Dedifferentiated amniotic fluid mesenchymal stem cell (primary cell): ENCODE data around the gene ZMIZ1.

Experiments used
- DNase-seq: peaks from one replicate; pipeline ENCODE4 v3.0.0-alpha.2; 2016; ENCODE audit errors: extremely low spot score

The ZMIZ1 gene

DNA sequence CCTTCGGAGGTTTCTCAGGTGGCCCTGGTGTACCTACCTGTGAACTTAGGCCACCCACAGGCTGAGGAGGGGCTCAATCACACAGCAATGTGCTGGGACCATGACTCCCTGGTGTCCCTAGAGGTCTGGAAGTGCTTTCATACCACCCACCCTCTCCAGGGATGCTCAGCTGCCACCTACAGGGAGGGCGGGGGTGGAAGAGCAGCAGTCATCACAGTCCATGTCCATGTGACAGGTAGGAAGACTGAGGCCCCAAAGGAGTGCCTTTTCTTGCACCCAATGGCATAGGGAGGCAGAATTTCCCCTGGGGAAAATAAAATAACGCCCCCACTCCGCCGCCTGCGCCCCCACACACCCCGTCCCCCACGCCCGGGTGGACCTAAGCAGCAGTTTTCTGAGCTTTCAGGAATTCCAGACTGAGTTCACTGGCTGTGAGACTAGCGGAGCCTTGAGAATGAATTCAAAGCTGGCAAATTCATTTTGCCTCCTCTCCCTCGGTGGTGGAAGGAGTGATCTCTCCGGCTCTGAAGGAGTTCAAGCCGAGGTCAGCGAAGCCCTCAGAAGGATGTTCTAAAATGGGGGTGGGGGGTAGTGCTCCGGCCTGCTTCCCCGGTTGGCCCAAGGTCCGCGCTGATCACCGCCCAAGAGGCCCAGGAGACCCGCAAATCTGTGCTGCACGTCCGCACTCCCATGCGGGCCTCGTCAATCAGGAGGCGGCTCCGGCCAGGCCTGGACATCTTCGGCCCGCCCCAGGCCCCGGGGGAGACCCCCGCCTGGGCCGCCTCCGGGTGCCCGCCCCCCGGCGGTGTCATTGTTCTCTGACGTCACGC is 2.1 kb upstream of the ZMIZ1 start:
- DNase-seq: no peak

DNA sequence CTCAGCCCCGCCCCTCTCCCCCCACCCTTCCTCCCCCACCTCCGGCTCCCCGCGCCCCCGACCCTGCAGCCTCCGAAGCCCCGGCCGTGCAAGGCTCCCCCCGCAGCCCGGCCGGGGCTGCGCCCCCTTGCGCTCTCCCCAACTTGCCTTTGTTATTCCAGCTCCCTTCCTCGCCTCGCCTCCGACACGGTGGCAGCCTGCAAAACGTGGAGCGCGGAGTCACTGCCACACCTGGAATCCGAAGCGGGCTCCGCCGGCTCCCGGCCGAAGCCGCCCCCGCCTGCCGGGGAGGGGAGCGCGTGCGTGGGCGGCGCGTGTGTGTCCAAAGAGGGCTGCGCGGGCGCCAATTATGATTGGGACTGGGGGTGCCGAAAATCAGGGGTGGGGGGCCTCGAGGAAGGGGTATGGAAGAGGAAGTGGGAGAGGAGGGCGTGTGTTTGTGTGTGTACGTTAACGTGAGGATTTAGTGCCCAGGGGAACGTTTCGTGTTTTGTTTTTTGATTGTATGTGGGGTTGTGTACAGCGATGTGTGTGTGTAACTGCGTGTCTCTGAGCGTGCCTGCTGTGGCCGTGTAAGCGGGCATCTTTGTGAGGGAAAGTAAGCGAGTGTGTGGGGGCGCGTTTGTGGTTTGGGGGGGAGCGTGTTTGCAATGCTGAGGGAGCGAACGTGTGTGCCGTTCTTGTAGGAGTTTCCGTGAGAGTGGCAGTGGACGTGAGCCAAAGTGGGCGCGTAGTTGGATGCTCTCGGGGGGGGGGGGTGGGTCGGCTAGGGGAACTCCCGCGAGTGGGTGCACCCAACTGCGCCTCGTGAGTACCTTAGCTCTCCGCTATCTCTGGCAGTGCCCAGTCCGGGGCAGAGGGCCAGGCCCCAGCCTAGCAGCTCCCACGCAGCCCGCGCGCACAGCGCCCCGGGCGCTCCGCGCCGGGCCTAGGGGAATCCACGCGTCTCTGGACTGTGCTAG is 1.2 kb upstream of the ZMIZ1 start:
- DNase-seq: peak; percentile 82

DNA sequence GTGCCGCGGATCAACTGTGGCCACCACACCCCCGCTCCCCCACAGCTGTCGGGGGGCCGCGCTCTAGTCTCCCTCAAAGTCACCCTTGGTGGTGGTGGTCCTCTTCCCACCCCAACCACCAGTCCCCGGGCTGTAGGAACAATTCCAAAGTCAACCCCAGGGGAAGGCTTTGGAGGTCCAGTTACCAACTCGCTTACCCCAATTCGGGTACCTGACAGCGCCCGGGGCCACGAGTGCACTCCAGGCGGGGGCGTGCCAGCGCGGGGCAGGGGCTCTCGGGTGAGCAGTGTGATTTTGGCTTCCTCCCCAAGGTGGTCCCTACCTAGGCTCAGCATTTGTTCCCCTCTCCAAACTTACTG is 584 bp upstream of the ZMIZ1 start:
- DNase-seq: no peak

DNA sequence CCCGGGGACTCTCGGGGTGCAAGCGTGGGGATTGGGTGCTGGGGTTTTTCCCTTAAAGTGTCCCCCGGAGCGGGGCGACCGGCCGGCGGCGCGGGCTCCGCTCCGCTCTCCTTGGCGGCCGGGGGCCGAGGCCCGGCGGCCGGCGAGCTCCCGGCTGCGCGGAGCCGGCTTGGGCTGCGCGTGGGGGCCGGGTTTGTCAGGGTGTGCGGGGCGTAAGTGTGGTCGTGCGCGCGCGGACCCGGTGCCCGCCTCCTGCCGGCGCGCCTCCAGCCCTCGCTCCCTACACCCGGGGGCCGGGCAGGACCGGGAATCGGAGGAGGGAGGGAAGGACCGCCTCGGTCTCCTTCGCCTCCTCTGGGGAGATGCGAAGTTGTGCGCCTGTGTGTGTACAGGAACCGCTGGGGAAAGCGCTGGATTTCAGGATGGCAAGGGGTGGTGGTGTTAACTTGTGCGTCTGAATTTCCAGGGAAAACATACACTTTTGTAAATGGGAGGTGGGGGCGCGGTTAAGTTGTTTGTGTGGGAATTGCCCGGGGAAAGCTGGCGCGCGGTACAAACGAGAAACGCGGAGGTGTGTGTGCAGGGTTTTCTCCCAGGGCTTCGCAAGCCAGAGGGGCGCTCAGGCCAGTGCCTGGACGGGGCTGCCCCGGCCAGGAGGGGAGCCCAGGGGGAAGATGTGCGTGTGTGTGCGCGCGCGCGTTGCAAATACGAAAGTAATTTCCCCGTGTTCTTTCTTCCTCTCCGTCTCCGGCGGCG is 737 bp downstream of the ZMIZ1 start:
- peak; percentile 44 for DNase-seq

DNA sequence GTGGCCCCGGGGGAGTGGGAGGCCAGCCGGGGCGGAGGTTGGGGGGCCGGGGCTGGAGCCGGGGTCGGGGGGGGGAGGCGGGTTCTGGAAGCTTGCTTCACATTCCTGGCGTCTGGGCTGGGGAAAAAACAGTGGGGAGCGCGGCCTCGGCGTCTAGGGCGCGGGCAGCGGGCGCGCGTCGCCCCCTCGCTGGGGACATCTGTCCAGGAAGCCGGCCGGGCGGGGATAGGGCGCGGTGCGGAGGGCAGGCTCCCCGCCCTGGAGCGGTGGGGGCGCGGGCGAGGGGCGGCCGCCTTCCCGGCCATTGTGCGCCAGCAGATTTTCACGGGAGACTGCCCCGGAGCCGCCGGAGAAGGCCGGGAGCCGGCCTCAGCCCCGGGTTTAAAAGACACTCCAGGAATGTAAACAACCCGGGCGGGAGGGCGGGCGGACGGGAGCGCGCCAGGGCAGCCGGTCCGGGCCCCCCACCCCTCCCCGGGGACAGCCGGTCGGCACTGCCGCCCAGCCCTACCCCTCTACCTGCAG is 1.4 kb downstream of the ZMIZ1 start:
- peak; percentile 32 for DNase-seq

DNA sequence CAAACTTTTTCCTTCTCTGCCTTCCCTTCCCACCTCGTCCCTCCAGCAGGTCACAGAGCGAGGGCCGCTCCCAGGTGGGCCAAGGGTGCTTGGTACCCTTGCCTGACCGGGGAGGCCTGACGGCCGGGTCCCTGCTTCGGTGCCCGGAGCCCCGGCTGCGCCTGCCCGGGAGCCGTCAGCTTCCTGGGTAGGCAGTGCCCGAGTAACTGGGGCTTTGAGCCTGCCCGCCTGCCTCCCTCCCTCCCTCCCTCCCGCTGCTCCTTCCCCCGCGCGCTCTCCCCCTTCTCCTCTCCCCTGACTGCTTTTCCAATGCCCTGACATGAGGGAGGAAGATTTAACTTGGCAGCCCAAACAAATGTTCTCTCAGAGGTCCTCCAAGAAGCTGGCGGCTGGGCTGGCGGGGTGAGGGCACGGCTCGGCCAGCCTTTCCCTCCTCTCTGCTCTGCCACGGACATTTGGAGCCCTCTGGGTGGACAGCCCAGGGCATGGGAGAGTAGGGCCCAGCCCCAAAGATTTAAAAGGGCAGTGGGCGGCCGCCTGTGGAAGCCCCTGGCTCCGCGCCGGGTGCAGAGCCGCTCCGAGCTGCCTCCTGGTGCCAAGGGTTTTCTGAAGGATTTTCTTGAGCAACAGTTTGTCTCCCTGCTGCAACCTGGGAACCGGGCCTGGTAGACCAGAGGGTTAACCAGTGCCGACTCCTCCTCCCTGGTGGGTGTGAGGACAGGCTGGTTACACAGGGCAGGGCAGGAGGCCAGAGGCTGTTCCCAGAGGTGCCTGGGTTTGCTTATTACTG is 2.0 kb downstream of the ZMIZ1 start:
- DNase-seq: peak; percentile 76

DNA sequence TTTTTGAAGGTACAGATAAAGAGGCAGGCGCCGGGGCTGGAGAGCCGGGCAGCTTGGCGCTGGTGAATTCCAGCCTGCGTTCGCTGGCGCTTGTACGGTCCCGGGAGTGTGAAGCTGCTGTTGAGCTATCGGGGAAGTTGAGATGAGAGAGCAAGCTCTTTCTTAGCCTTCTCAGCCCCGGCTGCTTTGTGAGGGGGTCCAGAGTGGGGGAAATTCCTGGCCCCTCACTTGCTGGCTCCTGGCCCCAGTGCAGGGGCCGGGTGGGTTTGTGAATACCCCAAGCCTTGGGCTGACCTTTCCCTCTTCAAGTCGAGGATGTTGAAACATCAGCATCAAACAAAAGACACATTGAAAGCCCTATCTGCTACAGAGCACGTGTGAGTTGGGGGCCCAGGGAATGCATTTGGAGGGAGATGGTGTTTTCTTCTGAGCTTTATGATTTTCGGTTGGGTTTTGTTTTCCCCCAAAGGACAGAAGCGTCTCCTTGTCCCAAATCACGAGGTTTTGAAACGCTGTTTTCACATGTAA is 2.7 kb downstream of the ZMIZ1 start:
- no peak for DNase-seq

DNA sequence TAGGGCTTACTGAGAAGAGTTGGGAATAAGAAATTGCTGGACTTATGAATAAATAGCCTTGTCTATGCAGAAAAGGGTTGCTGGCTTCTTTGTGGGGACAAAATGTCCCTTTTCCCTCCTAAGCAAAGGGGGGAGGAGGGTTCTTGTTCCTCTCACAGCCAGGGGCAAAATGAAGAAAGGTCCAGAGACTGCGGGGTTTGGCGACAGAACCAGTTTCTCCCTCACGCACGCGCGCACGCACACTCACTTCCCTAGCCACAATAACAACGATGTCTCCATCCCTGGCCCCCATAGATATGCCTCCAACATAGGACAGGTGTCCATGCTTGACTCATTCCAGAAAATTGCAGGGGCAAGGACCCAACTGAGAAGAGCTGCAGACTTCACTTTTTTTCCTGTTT is 3.3 kb downstream of the ZMIZ1 start:
- DNase-seq: no peak

DNA sequence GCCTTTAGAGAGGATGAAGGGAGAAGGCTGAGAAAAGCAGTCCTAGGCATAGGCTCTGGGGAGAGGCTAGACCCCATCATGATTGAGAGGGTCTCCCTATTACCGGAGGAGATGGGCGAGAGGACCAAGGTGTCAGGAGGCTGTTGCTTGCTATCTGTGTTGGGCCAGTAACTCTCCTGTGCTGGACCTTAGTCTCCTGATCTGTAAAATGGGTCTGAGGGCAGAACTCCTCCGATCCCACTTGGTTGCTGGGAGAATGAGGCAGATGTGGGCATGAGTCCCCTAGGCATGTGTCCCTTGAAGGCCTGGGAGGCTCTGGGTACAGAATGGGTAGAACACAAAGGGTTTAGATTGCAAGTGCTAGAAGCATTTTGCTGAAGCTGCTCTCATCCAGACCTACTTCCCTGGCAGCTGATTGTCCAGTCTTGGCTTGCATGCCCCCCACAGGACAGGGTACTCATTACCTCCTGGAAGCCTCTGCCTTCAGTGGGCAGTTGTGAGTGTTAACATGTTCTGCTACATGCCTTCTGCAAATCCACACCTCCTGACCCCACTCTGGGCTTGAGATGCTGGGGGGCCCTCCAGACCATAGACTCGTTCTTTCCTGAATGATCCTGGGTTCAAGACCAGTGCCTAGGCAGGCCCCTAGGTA is 4.4 kb downstream of the ZMIZ1 start:
- no peak for DNase-seq

DNA sequence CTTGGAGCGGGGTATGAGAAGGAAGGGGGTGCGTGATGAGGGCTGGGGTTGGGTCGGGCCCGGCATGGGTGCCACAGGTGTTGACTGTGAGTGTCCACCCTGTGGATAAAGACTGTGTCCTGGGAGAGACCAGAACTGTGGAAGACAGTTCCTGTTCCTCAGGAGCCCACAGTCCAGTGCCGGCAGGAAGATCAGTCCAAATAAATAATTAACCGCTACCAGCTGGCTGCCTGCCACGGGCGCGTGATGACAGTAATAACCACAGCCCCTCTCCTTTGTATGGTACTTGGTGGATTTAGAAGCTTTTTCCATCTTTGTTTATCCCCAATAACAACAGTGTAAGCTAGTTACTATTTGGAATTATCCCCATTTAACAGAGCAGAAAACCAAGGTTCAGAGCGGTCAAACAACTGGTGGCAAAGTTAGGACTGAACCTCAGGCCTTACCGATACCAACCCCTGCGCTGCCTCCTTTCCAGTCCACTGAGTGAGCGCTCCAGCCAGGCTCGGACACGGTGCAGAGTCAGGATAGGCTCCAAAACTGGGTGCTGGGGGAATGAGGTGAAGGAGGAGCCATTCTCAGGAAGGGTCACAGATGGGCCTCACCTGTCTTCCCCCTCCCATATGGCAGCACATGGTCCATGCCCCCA is 5.1 kb downstream of the ZMIZ1 start:
- no peak for DNase-seq

DNA sequence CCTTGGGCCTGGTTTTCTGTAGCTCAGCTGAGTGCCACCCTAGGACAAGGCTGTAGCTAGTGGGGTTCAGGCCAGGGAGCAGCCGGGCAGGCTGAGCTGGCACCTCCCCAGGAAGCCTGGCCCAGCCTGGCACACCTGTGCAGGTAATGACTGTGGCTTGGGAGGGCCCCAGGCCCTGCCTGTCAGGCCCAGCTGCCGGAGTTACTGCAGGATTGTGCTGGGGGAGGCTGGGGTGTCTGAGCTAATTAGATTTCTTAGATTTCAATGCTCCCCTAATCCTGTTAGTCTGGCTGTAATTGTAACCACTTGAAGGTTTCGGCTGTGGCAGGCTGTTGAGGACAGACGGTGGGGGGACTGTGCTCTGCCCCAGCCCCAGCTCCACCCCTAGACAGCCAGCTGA is 6.0 kb downstream of the ZMIZ1 start:
- no peak for DNase-seq

DNA sequence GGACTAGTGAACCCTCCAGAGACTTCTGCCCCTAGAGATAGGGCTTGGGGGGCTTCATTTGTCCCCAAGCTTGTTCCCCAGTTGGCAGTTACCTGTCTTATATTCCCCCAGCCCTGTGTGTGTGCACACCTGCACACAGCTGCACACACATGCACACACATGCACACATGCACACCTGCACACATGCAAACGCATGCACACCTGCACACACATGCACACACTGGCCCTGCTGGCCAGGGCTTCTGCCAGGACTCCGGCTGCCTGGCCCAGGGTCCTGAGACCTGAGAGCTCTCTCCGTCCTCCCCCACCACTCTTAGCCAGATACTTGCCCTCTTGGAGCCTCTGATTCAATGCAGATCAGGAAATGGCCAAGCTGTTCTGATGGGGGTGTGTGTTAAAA is 6.7 kb downstream of the ZMIZ1 start:
- no peak for DNase-seq

DNA sequence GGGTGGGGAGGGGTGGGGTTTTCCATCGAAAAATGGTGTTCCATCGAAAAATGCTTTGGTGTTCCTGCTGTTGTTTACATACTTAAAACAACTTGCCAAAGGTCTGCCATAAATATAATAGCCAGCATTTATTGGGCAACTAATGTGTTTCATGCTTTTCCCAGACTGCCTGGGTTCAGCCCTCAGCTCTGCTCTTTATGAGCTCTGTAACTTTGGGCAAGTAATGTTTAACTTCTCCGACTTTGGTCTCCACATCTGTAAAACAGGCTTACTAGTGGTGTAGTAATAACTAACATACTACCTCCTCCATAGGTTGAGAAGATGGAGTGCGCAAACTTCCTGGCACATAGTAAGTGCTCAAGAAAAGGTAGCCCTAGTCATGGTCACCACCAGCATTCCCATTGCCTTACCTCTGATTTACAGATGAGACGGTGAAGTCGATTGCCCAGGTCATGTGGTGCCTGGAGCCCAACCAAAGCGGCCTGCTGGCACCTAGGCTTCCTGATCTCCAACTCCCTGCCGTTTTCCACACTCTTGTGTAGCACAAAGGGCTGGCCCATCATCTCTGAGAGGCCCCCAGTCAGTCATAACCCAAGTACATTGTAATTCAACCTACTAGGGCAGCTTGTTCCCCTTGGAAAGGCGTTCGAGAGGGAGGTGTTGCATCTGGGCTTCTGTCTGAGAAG is 8.9 kb downstream of the ZMIZ1 start:
- no peak for DNase-seq

DNA sequence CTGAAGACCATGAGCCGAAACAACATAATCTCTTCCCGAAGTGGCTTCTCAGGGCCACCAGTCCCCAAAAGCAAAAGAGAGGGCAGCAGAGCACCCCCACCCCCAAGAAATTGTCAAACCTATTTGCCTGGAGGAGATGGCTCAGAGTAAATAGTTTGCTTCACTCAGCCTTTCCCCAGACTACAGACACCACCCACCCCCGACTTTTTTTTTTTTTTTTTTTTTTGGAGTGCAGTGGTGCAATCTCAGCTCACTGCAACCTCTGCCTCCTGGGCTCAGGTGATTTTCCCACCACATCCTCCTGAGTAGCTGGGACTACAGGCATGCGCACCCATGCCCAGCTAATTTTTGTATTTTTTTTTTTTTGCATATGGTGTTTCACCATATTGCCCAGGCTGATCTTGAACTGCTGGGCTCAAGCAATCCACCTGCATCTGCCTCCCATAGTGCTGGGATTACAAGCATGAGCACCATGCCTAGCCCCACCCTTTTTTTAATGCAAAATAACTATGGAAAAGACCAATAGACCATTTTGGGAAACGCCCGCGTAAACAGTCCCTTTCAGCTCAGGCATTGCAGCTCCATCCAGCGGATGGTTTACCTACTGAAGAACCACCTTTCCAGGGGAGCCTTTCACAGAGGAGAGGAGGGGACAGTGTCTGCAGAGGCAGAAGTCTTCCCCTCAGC is 9.7 kb downstream of the ZMIZ1 start:
- no peak for DNase-seq

DNA sequence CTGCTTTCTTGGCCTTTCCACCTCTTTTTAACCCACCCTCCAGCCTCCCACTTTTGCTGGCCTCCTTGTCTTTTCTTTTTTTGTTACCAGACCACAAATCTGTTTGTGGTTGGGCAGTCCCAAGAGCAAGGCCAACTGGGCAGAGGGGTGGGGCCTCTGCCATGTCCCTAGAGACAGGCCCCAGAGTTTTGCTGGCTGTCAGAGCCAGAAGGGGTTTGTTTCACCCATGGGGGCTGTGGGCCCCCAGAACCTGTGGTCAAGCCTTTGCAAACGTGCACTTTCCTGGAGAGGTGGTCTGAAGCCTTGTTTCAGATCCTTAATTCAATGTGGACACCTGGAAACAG is 10.3 kb downstream of the ZMIZ1 start:
- no peak for DNase-seq

DNA sequence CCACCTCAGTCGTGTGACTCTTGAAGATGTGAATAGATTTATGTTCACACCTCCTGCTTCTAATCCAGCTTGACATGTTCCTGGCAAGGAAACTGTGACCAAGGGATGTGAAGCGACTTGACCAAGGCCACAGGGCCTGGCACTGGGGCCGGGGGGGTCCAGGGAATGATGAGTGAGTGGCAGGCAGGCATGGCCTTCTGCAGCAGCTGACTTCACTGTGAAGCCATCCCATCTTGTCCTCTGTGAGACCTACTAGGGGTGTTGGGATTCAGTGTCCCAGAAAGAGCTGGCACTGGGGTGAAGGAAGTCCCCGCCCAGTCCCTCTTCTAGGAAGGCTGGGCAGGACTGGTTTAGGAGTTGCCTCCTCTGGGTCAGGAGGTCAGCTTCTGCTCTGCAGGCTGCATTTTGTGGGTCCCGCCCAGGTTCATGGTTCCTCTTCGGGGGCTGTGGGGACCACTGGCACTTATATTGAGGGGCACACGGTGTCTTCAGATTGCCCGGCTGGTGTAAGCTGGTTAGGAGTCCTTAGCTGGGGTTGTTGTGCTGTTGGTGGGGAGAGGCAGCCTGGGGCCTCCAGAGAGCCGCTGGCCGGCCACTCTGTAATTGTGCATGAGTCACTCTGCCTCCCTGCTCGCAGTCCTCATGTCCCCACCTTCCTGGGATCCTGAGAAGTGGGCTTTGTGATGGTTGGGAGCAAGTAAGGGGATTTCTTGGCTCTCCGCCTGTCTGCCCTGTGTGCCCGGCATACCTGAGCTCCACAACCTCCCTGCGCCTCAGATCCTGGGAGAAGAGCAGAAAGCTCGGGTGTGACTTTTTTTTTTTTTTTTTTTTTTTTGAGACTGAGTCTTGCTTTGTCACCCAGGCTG is 11.0 kb downstream of the ZMIZ1 start:
- DNase-seq: peak; percentile 25

DNA sequence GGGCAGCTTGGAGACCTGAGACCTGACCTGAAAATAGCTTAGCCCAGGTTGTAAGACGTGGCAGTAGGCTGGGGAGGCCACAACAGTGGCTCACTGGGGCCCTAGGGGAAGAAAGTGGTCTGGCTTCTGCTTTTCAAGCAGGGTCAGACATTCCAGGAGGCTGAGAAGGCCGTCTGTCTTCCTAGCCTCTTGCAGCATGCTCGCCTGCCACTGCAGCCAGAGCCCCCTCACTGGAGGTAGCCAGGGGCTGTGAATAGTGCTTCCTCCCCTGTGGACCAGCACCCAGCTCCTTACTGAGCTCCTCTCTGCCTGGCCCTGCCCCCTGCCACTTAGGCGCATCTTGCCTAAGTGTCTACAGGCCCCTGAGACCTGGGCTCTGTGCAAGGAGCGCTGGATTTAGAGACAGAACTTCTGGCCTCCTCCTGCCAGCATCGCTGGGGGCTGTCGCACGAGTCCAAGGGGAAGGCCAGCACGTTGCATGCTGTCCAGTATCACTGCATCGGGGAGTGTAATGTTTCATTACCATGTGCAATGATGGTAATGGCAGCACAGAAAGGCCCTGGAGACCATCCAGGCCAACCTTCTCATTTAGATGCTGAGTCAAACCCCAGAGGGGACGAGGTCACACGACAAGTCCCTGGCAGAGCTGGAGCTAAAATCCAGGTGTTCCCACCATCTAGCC is 12.7 kb downstream of the ZMIZ1 start:
- peak; percentile 63 for DNase-seq
